Esophagus squamous epithelium (tissue), 5 donors: ENCODE results near the gene SMIM9. TPM values are rescaled to one million over a fixed set of nuclear protein-coding genes. Genes with fewer than 3 reads are reported as not detected.

Source experiments
- DNase-seq: peaks from one replicate; lab custom pipeline; 2025; lab: John Stamatoyannopoulos, UW
- H3K27ac ChIP-seq, 4 donors: fragments of 200-600 bp; sonication (generic); one replicate each; pipeline ENCODE4 v1.5.1; 2016 to 2019; ENCODE audit warnings: mild to moderate bottlenecking in 1 of 4
- H3K27me3 ChIP-seq, 4 donors: fragments of 200-600 bp; sonication (generic); 1 replicate in 3 of 4; 2 replicates in 1 of 4; pipeline versions ENCODE4 v1.5.1 to v1.6.0; 2017 to 2021; ENCODE audit warnings: antibody characterized with exemption in 1 of 4
- H3K36me3 ChIP-seq, 3 donors: fragments of 200-600 bp; sonication (generic); one replicate each; pipeline ENCODE4 v1.5.1; 2016 to 2019
- H3K4me1 ChIP-seq, 3 donors: fragments of 200-600 bp; sonication (generic); one replicate each; pipeline ENCODE4 v1.5.1; 2017 to 2019
- H3K4me3 ChIP-seq, 4 donors: fragments of 200-600 bp; sonication (generic); 1 replicate in 3 of 4; 2 replicates in 1 of 4; pipeline ENCODE4 v1.5.1; 2016 to 2019; ENCODE audit warnings: mild to moderate bottlenecking in 2 of 4, moderate library complexity in 1 of 4
- H3K9me3 ChIP-seq, 3 donors: fragments of 200-600 bp; sonication (generic); one replicate each; pipeline ENCODE4 v1.5.1; 2016 to 2019
- POLR2A ChIP-seq, 4 donors: fragments of 450-650 bp; IDR thresholded peaks; one replicate each; pipeline ENCODE4 v1.6.1; 2017; ENCODE audit warnings: antibody characterized with exemption in 4 of 4, mild to moderate bottlenecking in 4 of 4, moderate library complexity in 3 of 4
- WGBS, 2 donors: methylation state at CpG; one replicate each; pipeline ENCODE4 v1.1.5; 2018; 5-methylcytosine and 5-hydroxymethylcytosine counted together
- intact Hi-C: fragments of 100-400 bp; cut with DNase I; formaldehyde crosslinking; loops from one replicate; pipeline ENCODE4 v1.15.0; 2022
- total RNA-seq, 4 donors: library from RNA; depleted of rRNA; stranded (reverse); fragments of >200 nt; gene quantifications; one replicate each; pipeline ENCODE4 v1.1.0, GENCODE V29; 2016
- TF ChIP-seq, protein P1 (sequence below), 6 experiments: fragments of 450-650 bp in 4 of 6; fragments of 200-600 bp in 2 of 6; sonication (generic) in 2 of 6; IDR thresholded peaks; one replicate each; pipeline ENCODE4 v1.5.1; 2016 to 2019; ENCODE audit warnings: antibody characterized with exemption in 6 of 6, mild to moderate bottlenecking in 4 of 6, moderate library complexity in 4 of 6
- donor health status: DM: yes; HTN: yes; CAD: no.

SMIM9 gene
- total RNA-seq, 4 donors from 2014 or later: not detected

GRCh38 chrX:154840856-154841255, 6.4 kb upstream of the SMIM9 start:
- 82 to 90% methylated on average over 2 of the region's 2 CpGs for WGBS, 2 donors
- TF ChIP-seq, protein P1, sequence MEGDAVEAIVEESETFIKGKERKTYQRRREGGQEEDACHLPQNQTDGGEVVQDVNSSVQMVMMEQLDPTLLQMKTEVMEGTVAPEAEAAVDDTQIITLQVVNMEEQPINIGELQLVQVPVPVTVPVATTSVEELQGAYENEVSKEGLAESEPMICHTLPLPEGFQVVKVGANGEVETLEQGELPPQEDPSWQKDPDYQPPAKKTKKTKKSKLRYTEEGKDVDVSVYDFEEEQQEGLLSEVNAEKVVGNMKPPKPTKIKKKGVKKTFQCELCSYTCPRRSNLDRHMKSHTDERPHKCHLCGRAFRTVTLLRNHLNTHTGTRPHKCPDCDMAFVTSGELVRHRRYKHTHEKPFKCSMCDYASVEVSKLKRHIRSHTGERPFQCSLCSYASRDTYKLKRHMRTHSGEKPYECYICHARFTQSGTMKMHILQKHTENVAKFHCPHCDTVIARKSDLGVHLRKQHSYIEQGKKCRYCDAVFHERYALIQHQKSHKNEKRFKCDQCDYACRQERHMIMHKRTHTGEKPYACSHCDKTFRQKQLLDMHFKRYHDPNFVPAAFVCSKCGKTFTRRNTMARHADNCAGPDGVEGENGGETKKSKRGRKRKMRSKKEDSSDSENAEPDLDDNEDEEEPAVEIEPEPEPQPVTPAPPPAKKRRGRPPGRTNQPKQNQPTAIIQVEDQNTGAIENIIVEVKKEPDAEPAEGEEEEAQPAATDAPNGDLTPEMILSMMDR (IDR thresholded peaks at IDR 0.05): peak in 4 of 6 experiments; percentile 22 to 55 (median 38)
- no peak for TF ChIP-seq POLR2A (IDR thresholded peaks at IDR 0.05)
- Histone ChIP-seq H3K36me3 (no peaks in the 10 kb centered on the region), H3K9me3 (no peaks in the 10 kb centered on the region), H3K27me3 (no peaks in the 10 kb centered on the region), H3K4me3 (no peak overlapping the region), H3K4me1 (no peaks in the 10 kb centered on the region), H3K27ac (no peak overlapping the region)
- intact Hi-C loops: no loop called here
- DNase-seq: no peak

DNA sequence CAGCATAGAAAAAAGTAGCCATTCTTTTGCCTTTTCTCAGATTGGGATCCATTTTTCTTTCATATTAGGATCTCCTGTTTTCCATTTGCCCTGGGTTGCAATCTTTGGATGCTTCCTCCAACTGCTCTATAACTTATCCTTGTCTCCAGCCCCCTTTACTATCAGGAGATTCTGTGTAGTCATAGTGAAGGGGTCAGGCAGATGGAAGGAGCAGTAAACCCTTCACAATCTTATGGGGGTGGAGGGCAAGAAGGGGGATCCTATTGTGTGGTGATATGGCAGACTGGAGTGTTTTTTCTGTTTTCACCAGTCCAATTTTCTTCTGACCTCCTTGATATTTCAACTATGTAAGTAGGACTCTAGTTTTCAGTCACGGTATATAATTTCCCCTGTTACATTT, 1.7 kb upstream of the SMIM9 start:
- TF ChIP-seq, protein P1 (IDR thresholded peaks at IDR 0.05): no peak
- TF ChIP-seq POLR2A (IDR thresholded peaks at IDR 0.05): no peak
- H3K36me3 ChIP-seq: no peaks in the 10 kb centered on the region
- intact Hi-C loops: no loop called here
- no peak for DNase-seq
- H3K4me3 ChIP-seq: no peak overlapping the region
- H3K9me3 ChIP-seq: no peaks in the 10 kb centered on the region
- H3K4me1 ChIP-seq: no peaks in the 10 kb centered on the region
- no peak overlapping the region for H3K27ac ChIP-seq
- WGBS, 2 donors: 73 to 100% methylated on average over 1 of the region's 1 CpG
- no peaks in the 10 kb centered on the region for H3K27me3 ChIP-seq

DNA sequence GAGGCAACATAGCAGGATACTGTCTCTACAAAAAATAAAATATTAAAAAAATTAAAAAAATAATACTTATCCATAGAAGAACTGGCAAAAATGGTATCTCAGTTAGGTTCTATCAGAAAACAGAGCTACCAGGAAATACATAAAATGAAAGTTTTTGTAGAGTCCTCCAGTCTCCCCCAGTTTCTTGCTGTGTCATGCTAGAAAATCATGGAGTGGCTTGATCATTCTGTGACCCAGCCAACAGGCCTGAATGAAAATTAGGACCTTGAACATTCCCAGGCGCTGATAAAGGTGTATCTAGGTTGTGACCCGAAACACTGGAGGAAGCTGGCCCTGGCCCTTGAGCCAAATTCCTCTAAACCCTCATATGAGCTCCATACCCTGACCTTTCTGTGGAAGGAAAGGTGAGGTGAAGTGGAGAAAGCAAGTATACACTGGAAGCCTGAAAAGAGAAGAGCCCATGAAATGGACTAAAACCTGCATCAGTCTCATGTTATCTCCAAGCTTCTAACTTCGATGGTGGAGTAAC, 652 bp downstream of the SMIM9 start:
- Histone ChIP-seq H3K4me3 (no peak overlapping the region), H3K36me3 (no peaks in the 10 kb centered on the region), H3K27me3 (no peaks in the 10 kb centered on the region), H3K9me3 (no peaks in the 10 kb centered on the region), H3K4me1 (no peaks in the 10 kb centered on the region), H3K27ac (no peak overlapping the region)
- WGBS, 2 donors: 71 to 100% methylated on average over 1 to 3 of the region's 3 CpGs
- intact Hi-C loops: no loop called here
- TF ChIP-seq POLR2A (IDR thresholded peaks at IDR 0.05): no peak
- TF ChIP-seq, protein P1 (IDR thresholded peaks at IDR 0.05): no peak
- no peak for DNase-seq

- intact Hi-C loops: no loop called here
Measured at GRCh38 chrX:154829926-154830442, 4.5 kb downstream of the SMIM9 start.

GRCh38 chrX:154829134-154829533, 5.3 kb downstream of the SMIM9 start:
- intact Hi-C loops: no loop called here
- Histone ChIP-seq H3K27ac (no peak overlapping the region), H3K4me3 (no peak overlapping the region), H3K27me3 (no peaks in the 10 kb centered on the region), H3K36me3 (no peaks in the 10 kb centered on the region), H3K4me1 (no peaks in the 10 kb centered on the region), H3K9me3 (no peaks in the 10 kb centered on the region)
- no peak for DNase-seq
- TF ChIP-seq, protein P1 (IDR thresholded peaks at IDR 0.05): no peak
- no peak for TF ChIP-seq POLR2A (IDR thresholded peaks at IDR 0.05)

More at GRCh38 chrX:154829926-154830442, 4.5 kb downstream of the SMIM9 start:
- Histone ChIP-seq H3K27ac (no peak overlapping the region), H3K36me3 (no peaks in the 10 kb centered on the region), H3K27me3 (no peaks in the 10 kb centered on the region), H3K4me3 (no peak overlapping the region), H3K4me1 (no peaks in the 10 kb centered on the region), H3K9me3 (no peaks in the 10 kb centered on the region)
- DNase-seq: no peak
- 17 to 22% methylated on average over 1 of the region's 1 CpG for WGBS, 2 donors
- no peak for TF ChIP-seq POLR2A (IDR thresholded peaks at IDR 0.05)
- TF ChIP-seq, protein P1 (IDR thresholded peaks at IDR 0.05): no peak
